NCI-H1105 (cell line): ENCODE results near the gene ADAMTSL1.
"Not testable (repeated sequence)": the region's sequence is repeated elsewhere in the genome, so short reads cannot be mapped to it uniquely, and the experiment has no call there.

Experiments
- DNase-seq: peaks from one replicate; lab custom pipeline; 2025; lab: John Stamatoyannopoulos, UW

ADAMTSL1 gene

DNA sequence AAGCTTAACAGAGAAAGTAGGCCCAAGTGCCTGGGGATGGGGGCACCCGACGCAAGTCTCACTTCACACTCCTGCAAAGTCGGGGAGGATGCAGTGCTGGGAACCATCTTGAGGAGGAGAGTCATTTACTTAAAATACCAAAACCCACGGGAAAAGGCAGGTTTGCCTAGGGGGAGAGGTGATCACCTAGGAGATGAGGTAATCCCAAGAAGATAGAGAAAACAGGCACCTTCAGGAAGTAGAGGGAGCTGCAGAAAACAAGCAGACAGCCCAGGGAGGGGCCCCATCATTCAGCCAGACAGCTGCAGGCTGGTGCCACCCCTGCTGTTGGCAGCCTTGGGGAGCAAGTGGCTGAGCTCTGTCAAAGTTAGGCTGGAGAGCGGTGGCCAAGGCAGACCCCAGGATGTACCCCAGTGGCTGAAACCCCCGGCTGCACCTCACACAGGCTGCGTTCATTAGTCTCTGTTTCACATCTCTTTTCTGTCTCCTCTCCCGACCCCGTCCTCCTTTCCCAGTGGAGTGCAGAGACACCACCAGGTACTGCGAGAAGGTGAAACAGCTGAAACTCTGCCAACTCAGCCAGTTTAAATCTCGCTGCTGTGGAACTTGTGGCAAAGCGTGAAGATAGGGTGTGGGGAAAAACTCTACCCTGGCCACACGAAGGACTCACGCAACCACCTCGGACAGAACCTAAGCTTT lies 434.1 kb downstream of the ADAMTSL1 start:
- DNase-seq, result no peak

DNA sequence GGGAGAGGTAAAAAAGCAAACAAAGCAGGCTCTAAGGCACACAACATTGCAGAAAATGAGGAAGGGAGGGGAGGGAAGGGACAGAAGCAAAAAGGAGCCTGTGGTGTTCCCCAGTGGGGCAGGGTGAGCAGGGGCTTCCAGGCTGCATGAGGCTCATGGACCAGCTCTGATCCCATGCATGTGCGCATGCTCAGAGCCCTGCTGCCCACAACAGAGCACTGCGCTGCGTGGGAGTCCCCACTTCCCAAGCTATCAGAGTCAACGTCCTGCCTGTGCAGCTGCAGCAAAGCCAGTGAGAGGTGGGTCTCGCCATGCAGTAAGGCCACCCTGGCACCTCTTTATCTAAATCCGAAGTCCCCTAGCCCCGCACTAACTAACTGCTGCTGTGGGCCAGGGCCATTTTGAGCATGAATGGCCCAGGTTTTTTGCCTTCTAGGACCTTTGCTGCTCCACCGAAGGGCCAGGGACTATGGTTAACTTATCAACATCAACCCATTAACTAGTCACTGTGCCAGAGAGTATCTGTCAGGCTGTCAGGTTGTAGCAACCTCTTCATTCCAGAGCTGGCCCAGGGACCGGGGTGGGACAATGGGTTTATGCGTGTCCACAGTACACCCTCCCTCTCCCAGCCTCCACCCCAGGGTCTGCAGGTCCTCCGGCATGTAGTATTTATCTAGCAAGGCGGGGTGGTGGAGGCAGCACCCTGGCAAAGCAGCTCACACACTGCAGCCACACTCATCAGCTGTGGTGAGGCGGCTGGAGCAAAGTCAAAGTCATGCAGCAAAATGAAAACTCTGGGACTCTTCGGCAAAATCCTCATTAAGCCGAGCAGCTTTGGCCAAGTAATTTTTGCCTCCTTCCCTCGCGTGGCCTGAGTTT lies 435.4 kb downstream of the ADAMTSL1 start:
- no peak for DNase-seq

DNA sequence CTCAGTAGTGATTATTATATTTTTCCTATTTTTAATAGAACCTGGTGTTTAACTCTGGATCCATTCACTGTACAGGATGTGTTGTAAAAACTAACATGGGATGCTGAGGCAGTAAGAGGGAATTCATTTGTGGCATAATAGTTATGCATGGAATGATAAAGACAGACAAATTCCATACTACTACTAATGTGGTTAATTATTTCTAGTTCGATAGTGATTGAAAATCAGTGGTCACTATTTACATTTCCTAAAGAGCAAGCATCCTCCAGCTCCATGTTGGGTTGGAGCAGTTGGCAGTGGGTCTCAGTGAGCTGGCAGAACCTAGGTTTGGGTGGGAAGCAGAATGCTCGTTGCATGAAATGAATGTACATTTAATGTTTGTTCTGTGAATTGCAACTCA lies 436.5 kb downstream of the ADAMTSL1 start:
- DNase-seq, result no peak

DNA sequence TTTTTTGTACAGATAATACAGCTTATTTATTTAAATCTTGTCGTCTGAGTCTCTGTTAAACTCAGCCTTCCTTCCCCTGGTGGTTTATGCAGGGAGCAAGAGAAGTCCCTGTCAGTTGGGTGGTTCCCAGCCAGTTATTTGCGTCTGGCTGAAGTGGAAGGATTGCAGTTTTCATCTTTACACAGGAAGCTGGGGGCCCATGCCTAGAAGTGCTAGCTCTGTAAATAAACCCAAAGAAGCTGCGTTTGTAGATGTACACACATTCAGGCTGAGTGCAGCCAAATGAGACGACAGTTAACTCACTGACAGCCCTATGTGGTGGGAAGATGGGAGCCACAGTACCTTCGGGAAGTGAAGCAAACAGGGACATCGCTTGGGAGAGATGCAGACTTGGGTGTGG lies 437.0 kb downstream of the ADAMTSL1 start:
- DNase-seq, result no peak

DNA sequence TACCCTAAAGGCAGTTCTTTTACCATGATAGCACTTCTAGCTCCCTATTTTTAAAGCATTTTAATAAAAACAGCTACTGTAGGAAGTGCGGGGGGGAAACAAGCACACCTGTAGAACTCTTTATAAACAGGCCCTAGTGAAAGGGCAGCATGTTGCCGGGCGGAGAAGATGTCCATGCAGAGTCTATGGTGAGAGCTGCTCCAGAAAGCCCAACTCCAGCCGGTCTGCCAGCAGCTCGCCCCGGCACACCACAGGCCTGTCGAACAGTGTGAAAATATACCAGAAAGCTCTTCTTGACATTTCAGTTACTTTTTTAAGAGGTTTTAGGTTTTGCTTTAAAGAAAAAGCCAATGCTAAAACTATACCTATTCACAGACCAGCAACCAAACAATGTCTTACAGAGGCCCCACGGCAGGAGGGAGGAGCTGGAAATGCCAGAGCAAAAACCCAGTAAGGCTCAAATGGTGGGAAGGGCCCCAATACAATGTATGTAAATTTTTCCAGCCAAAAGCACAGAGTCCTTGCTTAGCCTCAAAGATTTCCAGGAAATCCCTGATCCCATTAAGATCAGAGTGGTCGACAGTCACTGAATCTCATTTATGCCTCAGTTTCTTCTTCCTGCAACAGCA lies 437.9 kb downstream of the ADAMTSL1 start:
- DNase-seq, result no peak

DNA sequence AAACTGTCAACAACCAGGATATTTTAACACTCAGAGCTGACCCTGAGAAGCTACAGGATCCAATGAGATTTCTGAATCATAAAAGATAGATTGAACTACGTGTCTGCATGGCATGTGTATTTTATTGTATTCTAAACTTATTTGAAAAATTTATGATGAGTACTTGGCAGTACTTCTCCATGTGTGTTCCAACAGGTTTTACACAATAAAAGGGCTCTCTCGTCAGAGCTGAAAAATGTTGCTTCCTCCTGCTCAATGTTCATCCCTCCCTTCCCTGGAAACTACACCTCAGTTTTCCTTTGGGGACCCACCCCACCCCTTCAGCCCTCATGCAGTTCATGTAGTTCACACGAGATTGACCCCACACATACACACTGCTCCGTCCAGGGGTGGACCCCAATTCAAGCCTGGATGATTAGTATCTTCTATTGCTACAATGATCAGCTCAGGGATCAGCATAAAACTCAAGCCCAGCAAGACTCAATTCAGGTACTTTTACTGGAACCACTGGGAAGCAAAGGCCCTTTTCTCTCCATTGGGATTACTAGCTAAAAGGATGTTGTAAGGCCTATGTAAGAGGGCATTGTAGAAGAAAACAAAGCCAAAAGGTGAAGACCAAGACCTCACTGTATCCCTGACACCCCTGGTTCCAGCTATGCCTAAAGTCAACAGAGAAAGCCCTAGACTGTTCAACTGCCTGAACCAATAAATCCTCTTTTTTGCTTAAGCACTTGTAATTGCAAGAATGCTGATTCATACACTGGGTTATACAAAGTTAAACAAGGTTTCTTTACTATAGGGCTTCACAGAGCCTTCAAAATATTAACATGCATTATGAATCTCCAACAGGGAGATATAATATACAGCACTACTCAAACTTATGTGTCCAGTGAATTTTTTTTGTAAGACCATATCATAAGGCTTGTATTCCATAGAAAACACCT lies 446.5 kb downstream of the ADAMTSL1 start:
- DNase-seq, result no peak

DNA sequence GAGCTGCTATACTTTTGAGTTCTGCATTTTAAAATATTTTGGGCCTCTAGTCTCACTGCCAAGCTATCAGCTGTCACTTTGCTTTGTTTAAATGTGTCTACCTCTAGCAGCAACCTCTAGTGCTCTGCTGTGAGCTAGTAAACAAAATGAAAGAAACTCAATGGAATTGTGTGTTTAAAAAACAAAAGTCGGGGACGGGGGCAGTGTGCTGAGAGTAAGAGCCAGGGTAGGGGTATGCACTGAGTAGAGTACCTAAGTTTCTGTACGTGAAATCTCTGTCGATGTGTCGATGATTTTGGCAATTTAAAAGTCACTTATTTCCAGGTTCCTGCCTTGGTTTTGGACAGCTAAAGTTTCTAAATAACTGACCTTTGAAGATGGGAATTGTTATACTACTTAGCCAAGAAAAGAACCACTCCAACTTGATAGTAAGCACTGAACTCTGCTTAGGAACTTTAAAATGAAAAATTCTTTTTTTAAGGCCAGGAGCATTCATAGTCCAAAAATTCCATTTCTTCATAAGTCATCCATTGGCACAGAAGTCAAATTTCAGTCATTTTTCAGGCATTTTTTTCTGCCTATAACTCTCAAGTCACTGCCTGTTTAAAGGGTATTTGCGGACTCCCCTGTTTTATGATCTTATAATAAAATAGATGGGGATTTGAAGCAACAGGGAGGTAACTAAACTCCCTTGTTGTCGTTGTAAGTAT lies 447.6 kb downstream of the ADAMTSL1 start:
- DNase-seq, result no peak

DNA sequence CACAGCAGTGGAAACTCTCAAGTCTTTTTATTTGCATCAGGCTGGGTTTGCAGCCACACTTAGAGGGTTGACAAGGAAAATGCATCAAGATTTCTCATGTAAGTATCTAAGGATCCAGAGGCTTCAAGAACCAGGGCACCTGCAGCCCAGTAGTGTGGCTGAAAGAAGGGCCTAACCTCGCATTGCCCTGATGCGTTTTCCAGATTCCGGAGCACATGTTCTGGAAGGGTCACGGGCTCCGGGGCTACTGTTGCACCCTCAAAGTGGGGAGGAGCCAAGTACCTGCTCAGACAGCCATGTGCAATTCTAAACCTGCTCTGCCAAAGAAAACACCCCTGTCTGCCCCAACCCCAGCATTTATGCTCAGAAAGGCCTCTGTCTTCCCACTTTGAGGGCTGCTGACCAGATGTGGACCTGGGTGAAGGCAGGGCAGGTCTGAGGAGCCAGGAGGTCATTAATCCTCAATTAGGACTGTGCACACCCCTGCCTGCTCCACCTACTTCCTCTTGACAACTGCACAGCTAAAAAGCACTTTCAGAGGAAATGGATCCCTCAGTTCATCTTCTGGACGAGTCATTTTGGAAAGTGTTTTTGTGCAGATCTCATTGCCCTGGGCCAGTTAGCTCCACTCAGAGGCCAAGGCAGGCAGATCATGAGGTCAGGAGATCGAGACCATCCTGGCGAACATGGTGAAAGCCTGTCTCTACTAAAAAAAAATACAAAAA lies 448.4 kb downstream of the ADAMTSL1 start:
- no peak for DNase-seq

DNA sequence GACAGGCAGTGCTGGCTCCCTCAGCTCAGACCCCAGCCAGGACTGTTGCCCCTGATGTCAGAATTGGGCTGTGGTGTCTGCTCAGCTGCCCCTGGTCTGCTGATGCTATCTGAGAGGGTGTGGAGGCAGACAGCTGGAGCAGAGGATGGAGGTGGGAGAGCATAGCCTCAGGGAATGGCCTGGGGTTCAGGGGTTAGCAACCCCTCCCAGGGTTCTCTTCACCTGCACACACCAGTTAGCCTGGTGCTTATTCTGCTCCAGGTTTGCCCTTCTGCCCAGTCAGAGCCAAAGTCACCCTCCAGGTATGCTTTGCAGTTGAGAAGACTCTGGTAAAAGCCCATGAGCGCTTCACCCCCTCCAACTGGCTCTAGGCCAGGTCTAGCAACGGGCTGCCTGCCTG lies 449.2 kb downstream of the ADAMTSL1 start:
- no peak for DNase-seq

DNA sequence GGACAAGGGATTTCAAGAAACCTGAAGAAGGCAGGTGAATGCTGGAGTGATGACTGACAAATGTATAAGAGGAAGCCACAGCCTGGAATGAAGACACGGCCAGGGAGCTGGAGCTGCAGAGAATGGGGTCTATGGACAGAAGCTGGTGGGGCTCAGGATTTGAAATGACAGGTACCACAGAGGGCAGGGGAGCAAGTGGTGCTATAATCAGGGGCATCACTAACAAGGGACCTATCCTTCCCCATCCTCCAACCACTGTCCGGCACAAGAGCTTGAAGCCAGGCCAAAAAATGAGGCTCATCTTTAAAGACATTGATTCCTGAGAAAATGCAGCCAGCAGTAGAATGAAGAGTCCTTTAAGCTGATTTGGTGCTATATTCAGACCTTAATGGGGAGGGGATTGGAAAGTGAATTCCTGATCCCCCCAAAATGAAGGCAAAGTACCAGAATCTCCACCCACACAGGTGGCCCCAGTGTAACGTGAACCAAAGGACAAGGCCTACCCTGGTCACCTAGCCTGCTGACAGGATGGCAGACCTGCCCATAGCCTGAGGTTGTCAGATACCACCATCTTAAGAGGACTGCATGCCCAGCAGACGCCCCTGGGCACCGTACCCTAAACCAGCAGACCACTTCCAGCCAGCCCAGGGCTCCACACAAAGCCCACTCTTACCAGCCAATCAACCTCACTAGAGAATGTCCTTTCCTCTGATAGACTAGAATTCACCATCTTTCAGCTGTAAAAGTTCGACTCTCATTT lies 449.9 kb downstream of the ADAMTSL1 start:
- no peak for DNase-seq

DNA sequence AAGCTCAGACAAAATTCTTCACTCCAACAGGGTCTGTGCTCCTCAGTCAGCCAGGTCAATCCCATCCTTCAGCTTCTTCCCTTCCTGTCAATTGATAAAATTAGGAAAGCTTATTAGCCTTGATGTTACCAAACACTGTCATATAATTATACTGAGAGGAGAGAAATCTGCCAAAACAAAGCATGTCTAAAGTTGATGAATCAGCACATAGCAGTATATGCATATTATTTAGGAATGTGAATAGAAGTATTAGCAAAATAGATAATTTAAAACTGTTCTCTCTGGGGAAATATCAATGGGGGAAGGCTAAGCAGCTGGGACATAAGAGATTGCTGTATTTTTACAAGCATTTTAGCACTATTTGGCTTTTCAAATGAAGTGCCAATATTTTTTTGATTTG lies 451.9 kb downstream of the ADAMTSL1 start:
- DNase-seq, result no peak

DNA sequence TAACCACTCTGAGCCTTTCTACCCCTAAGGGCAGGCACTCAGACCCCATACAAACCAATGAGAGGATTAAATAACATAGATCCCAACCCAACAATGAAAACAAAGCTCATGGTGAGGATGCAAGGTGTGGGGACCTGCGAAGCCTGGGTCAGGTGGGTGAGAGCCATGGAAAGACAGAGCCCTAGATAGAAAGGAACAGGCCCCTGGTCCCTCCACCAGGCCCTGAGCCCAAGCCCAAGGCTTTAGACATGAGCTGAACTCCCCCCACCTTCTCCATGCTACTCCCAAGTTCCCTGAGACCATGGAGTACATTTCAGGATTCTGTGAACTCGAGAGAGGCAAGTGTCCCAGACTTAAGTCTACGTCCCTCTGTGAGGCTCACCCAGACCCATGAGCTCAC lies 452.6 kb downstream of the ADAMTSL1 start:
- DNase-seq, result no peak

DNA sequence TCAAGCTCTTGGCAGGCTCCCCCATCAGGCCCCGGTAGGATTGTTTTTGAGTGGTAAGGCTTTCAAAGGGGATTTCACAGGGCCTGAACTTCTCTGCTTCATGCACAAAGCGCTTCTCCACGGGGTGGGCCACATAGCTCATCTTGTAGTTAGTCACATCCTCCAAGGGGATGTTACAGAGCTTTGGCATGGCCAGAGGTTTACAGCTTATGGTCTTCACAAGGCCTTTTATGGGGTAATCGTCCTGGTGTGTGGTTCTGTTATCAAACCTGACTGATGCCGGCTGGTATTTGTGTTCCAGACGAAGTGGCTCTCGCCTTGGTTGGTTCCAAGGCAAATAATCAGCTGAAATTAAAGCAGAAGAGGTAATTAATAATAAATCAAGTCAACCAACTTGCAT lies 454.8 kb downstream of the ADAMTSL1 start:
- no peak for DNase-seq

DNA sequence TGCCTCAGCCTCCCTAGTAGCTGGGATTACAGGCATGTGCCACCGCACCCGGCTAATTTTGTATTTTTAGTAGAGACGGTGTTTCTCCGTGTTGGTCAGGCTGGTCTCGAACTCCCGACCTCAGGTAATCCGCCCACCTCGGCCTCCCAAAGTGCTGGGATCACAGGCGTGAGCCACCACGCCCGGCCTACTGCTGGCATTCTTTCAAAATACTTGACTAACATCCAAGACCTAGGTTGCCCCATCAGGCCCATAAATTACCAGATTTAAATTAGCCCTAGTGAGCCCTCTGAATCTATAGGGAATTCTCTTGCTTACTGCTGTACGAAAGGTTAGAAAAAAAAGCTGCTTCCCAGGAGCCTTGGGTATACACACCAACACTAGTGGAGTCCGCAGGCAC lies 456.7 kb downstream of the ADAMTSL1 start:
- not testable (repeated sequence) for DNase-seq

DNA sequence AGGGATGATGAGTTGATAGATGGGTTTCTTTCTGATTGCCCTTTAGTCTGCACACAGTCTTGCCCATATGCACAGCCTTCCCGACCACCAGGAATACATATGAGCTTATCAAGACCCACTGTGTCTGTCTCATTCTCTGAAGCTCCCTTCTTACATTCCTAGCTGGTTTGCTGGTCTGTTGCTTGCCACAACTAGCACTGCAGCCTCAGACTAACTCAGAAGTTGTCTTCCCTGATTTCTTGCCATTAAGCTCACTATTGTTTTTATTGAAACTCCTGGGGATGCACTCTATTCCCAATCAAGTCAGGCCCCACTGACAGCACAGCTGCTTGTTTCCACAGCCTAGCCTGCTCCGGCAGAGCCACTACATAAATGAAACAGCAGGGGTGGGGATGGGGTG lies 461.6 kb downstream of the ADAMTSL1 start:
- no peak for DNase-seq

DNA sequence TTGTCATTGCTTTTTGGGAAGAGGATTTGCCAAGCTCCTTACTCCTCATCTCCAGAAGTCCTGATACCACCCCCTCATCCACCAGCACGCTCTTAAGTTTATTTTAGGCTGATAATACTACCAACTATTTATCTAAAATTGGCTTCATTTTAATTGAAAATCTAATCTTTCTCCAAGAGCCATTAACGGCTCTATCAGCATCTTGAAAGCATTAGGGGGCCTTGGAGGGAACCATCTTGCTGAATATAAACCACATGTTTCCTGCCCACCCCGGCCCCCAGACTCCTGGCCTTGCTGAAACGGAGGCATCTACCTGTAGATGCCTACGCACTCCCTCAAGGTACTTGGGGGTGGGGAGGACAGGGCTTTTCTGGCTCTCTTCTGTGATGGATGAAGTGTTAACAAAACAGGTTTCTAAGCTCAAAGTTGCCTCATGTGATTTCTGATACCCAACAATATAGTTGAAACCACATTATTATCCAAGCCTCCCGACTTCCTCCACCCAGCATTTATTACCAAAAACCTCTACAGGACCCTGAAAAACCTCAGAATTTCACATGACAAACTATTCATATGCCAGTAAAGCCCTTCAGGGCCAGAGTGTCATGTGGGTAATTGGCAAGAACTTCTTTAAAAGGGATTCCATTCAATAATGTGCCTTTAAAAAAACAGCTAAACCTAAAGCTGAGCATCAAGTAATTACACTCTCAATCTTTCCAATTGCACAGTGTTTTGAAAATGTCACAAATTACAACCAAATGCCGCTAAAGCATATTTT lies 462.3 kb downstream of the ADAMTSL1 start:
- DNase-seq, result no peak

DNA sequence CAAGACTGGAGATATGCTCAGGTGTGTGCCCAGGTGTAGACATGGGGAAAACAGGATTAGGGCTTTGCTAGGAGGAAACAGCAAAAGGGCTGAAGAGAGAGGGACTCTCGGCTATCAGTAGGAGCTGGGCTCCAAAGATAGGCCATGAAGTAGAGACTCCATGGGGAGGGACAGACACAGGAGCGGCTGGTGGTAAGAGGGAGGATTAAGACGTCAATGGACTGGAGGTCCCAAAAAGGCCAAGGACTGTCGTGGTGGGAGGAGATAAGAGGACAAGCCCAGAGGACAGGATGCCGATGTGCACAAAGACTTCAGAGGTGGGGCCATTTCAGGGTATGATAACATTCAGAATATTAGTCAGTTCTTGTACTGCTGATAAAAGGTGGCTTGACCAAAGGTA lies 466.0 kb downstream of the ADAMTSL1 start:
- DNase-seq, result no peak

DNA sequence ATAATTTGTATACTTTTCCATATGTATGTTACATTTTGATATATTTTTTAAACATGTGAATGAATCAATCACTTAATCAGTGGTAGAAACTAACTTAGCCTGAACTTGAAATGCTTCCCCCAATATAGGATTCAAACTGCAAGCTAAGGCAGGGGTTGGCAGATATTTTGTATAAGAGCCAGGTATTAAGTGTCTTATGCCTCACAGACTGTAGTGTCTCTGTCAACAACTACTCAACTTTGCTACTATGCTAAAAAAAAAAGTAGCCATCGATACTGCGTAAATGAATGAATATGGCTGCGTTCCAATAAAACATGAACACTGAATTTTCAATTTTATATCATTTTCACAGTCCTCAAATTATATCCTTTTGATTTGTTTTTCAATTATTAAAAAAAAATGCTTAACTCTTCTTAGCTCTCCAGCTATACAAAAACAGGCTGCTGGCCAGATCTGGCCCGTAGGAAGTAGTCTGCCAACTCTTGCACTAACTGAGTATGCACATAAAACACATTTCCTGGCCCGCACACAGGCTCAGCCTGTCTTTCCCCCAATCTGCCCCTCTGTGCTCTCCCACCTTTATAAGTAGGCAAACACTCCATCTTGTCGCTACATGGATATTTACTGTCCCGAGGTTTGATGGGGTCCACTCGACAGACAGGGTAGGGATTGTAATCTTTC lies 467.2 kb downstream of the ADAMTSL1 start:
- no peak for DNase-seq
